HEK293 (cell line): Measurements from ENCODE around the gene CDKAL1.

Experiments used
- BCL11A ChIP-seq: fragments of 450-650 bp; formaldehyde crosslinking; IDR thresholded peaks from 2 replicates; pipeline ENCODE4 v1.5.1; 2016; ENCODE audit warnings: low read depth, missing biosample characterization, missing genetic modification characterization
- HOXD13 ChIP-seq: sonication (generic); formaldehyde crosslinking; IDR thresholded peaks from 2 replicates; pipeline ENCODE4 v1.8.0; 2022; ENCODE audit warnings: missing genetic modification reagents, borderline replicate concordance
- IKZF3 ChIP-seq: fragments of 450-650 bp; IDR thresholded peaks from 2 replicates; pipeline ENCODE4 v1.5.0; 2018; ENCODE audit warnings: missing biosample characterization, mild to moderate bottlenecking, missing genetic modification characterization, moderate library complexity
- KLF16 ChIP-seq: fragments of 450-650 bp; formaldehyde crosslinking; IDR thresholded peaks from 2 replicates; pipeline ENCODE4 v1.5.1; 2017; ENCODE audit warnings: missing biosample characterization, missing genetic modification characterization
- MYNN ChIP-seq: fragments of 450-650 bp; formaldehyde crosslinking; IDR thresholded peaks from 2 replicates; pipeline ENCODE4 v1.5.1; 2016; ENCODE audit warnings: missing biosample characterization, missing genetic modification characterization, borderline replicate concordance
- OSR2 ChIP-seq: fragments of 450-650 bp; formaldehyde crosslinking; IDR thresholded peaks from 2 replicates; pipeline ENCODE4 v1.5.1; 2016; ENCODE audit warnings: missing biosample characterization, missing genetic modification characterization
- PRDM6 ChIP-seq: fragments of 450-650 bp; formaldehyde crosslinking; IDR thresholded peaks from 2 replicates; pipeline ENCODE4 v1.5.1; 2017; ENCODE audit warnings: missing biosample characterization, missing genetic modification characterization
- REST ChIP-seq: fragments of 450-650 bp; formaldehyde crosslinking; IDR thresholded peaks from 2 replicates; pipeline ENCODE4 v1.5.1; 2016; ENCODE audit warnings: missing biosample characterization, missing genetic modification characterization
- SALL2 ChIP-seq: fragments of 450-650 bp; formaldehyde crosslinking; IDR thresholded peaks from 2 replicates; pipeline ENCODE4 v1.5.0; 2017; ENCODE audit warnings: missing biosample characterization, mild to moderate bottlenecking, missing genetic modification characterization, borderline replicate concordance
- SP7 ChIP-seq: fragments of 450-650 bp; formaldehyde crosslinking; IDR thresholded peaks from 2 replicates; pipeline ENCODE4 v1.5.1; 2016; ENCODE audit warnings: missing biosample characterization, missing genetic modification characterization
- TCF7L2 ChIP-seq: IDR thresholded peaks from 2 replicates; pipeline ENCODE4 v1.6.1; 2011; ENCODE audit warnings: low read depth, mild to moderate bottlenecking, inconsistent platforms, low read length, moderate library complexity, borderline replicate concordance
- ZBTB11 ChIP-seq: fragments of 450-650 bp; formaldehyde crosslinking; conservative IDR thresholded peaks from 2 replicates; pipeline ENCODE4 v1.5.1; 2016; ENCODE audit warnings: low read depth, missing biosample characterization, missing genetic modification characterization
- ZNF341 ChIP-seq: fragments of 450-650 bp; formaldehyde crosslinking; IDR thresholded peaks from 2 replicates; pipeline ENCODE4; 2016; ENCODE audit warnings: low read depth, missing biosample characterization, missing genetic modification characterization
- ZNF530 ChIP-seq: fragments of 450-650 bp; formaldehyde crosslinking; IDR thresholded peaks from 2 replicates; pipeline ENCODE4 v1.5.1; 2016; ENCODE audit warnings: low read depth, missing biosample characterization, missing genetic modification characterization
- ZNF561 ChIP-seq: fragments of 450-650 bp; IDR thresholded peaks from 2 replicates; pipeline ENCODE4 v1.5.1; 2018; ENCODE audit warnings: missing biosample characterization, missing genetic modification characterization, borderline replicate concordance
- ZNF610 ChIP-seq: fragments of 450-650 bp; formaldehyde crosslinking; IDR thresholded peaks from 2 replicates; pipeline ENCODE4 v1.5.1; 2016; ENCODE audit warnings: missing biosample characterization, missing genetic modification characterization, borderline replicate concordance
- ZNF701 ChIP-seq: fragments of 450-650 bp; formaldehyde crosslinking; IDR thresholded peaks from 2 replicates; pipeline ENCODE4 v1.5.1; 2016; ENCODE audit warnings: missing biosample characterization, missing genetic modification characterization
- ZNF776 ChIP-seq: fragments of 450-650 bp; formaldehyde crosslinking; IDR thresholded peaks from 2 replicates; pipeline ENCODE4 v1.5.0; 2017; ENCODE audit warnings: missing biosample characterization, missing genetic modification characterization, borderline replicate concordance
- ZSCAN4 ChIP-seq: fragments of 450-650 bp; formaldehyde crosslinking; IDR thresholded peaks from 2 replicates; pipeline ENCODE4 v1.5.1; 2017; ENCODE audit warnings: missing biosample characterization, missing genetic modification characterization
- TF ChIP-seq, protein P1 (sequence below): fragments of 450-650 bp; formaldehyde crosslinking; IDR thresholded peaks from 2 replicates; pipeline ENCODE4 v1.5.1; 2016; ENCODE audit warnings: missing biosample characterization, missing genetic modification characterization, low read depth

Gene CDKAL1

DNA sequence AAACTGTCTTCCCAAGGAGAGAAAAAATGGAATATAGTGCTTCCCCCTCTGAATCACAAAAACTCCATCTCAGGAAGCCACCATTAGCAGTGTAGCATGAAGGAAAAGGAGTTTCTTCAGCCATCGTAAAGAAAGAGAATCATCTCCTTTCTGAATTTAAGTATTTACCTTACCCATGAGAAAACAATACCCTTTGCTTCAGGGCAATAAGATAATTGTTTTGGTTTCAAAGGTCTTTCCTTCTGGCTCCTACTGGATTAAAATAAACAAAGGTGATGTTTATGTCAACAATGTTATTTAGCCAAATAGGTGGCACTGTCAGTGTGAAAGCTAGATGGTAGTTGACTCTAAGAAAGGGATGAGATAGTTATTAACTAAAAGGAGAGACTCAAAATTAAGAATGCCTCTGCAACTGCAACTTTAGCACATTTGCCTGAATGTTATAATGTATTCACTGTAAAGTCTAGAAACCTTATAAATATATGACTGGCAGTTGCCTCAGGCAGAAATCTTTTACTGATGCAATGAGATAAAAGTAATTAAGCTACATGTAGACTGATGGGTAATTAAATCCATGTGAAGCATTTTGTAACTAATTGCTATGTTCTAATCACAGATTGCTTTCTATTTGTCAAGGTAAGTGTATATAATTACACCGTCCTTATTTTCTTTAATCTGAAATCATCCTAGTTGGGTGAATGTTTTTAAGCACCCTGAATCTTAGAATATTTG, 399.0 kb downstream of the CDKAL1 start (continued):
- TF ChIP-seq, protein P1, sequence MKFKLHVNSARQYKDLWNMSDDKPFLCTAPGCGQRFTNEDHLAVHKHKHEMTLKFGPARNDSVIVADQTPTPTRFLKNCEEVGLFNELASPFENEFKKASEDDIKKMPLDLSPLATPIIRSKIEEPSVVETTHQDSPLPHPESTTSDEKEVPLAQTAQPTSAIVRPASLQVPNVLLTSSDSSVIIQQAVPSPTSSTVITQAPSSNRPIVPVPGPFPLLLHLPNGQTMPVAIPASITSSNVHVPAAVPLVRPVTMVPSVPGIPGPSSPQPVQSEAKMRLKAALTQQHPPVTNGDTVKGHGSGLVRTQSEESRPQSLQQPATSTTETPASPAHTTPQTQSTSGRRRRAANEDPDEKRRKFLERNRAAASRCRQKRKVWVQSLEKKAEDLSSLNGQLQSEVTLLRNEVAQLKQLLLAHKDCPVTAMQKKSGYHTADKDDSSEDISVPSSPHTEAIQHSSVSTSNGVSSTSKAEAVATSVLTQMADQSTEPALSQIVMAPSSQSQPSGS (tag by site-specific recombination) = no peak
- TF ChIP-seq IKZF3 (tag by site-specific recombination) = no peak; the same call in none of the 2 replicates
- TF ChIP-seq TCF7L2 = peak; percentile 34; the same call in 1 of the 2 replicates
- peak; percentile 63; the same call in 1 of the 2 replicates for TF ChIP-seq OSR2
- TF ChIP-seq SALL2 (tag by site-specific recombination) = no peak
- no peak for TF ChIP-seq ZNF530 (tag by site-specific recombination)
- no peak for TF ChIP-seq ZNF341 (tag by site-specific recombination)
- TF ChIP-seq ZNF776 = no peak
- no peak for TF ChIP-seq ZSCAN4 (tag by site-specific recombination)
- TF ChIP-seq KLF16 (tag by site-specific recombination) = no peak
- TF ChIP-seq ZBTB11 (tag by site-specific recombination) = no peak
- TF ChIP-seq ZNF610 = no peak
- no peak for TF ChIP-seq MYNN (tag by site-specific recombination)
- no peak for TF ChIP-seq ZNF561 (tag by site-specific recombination)
- peak; percentile 82 for TF ChIP-seq SP7 (tag by site-specific recombination)
- no peak for TF ChIP-seq ZNF701 (tag by site-specific recombination)
- no peak for TF ChIP-seq REST (tag by site-specific recombination)
- peak; percentile 88 for TF ChIP-seq PRDM6 (tag by site-specific recombination)
- no peak for TF ChIP-seq HOXD13 (CRISPR knock-in tag)
- no peak for TF ChIP-seq BCL11A (tag by site-specific recombination)
